OCI-LY7 (cell line): Measurements from ENCODE around the gene C12orf43. TPM values are rescaled to one million over a fixed set of nuclear protein-coding genes. Genes with fewer than 3 reads are reported as not detected.

ENCODE experiments used
- BruUV-seq: library from RNA; stranded (reverse); fragments of 400-500 nt; replicated peaks from 2 replicates; lab custom pipeline; 2021; lab: Mats Ljungman, UMichigan
- CTCF ChIA-PET: fragments of 300-600 bp; sonication (Branson Sonifier 250); formaldehyde crosslinking; loops from one replicate; lab custom pipeline; 2022; ENCODE audit warnings: antibody characterized with exemption; ENCODE audit not compliant: unreplicated experiment; lab: Charles Lee
- POLR2A ChIA-PET: fragments of 300-600 bp; sonication (Branson Sonifier 250); formaldehyde crosslinking; loops from one replicate; lab custom pipeline; 2022; ENCODE audit warnings: antibody characterized with exemption; lab: Charles Lee
- DNase-seq: peaks from one replicate; pipeline ENCODE4 v3.0.0-alpha.2; 2015; ENCODE audit warnings: low spot score
- H2AFZ ChIP-seq: fragments of 200-600 bp; sonication (generic), shearing (Covaris generic); 2 replicates; pipeline ENCODE4 v1.6.1; 2014; ENCODE audit warnings: mild to moderate bottlenecking, antibody characterized with exemption, low read length, moderate library complexity
- H3K27ac ChIP-seq: fragments of 200-600 bp; sonication (generic); 2 replicates; pipeline ENCODE4 v1.5.1; 2014; ENCODE audit warnings: mixed run types, low read depth, mild to moderate bottlenecking, moderate library complexity, low read length, inconsistent platforms; ENCODE audit not compliant: poor library complexity, severe bottlenecking
- H3K36me3 ChIP-seq: fragments of 200-600 bp; sonication (generic); 2 replicates; pipeline ENCODE4 v1.6.1; 2014; ENCODE audit warnings: mild to moderate bottlenecking, antibody characterized with exemption, low read length, moderate library complexity, mixed read lengths; ENCODE audit not compliant: insufficient read depth
- H3K4me1 ChIP-seq: fragments of 200-600 bp; sonication (generic); 2 replicates; pipeline ENCODE4 v1.5.1; 2014; ENCODE audit warnings: mild to moderate bottlenecking, low read length; ENCODE audit not compliant: insufficient read depth, poor library complexity, severe bottlenecking
- H3K4me2 ChIP-seq: fragments of 200-600 bp; sonication (generic); 2 replicates; pipeline ENCODE4 v1.6.1; 2014; ENCODE audit warnings: mild to moderate bottlenecking, low read length
- H3K4me3 ChIP-seq: fragments of 200-600 bp; sonication (generic); 2 replicates; pipeline ENCODE4 v1.5.1; 2014; ENCODE audit warnings: mild to moderate bottlenecking, low read depth, low read length; ENCODE audit not compliant: poor library complexity, severe bottlenecking
- H3K79me2 ChIP-seq: fragments of 200-600 bp; sonication (generic); 2 replicates; pipeline ENCODE4 v1.6.1; 2016; ENCODE audit warnings: low read depth, mild to moderate bottlenecking, low read length, moderate library complexity, mixed read lengths; ENCODE audit not compliant: insufficient read depth
- H3K9me2 ChIP-seq: fragments of 200-600 bp; sonication (generic); 2 replicates; pipeline ENCODE4 v1.6.1; 2016; ENCODE audit warnings: mild to moderate bottlenecking, low read length, mixed read lengths; ENCODE audit not compliant: insufficient read depth
- H3K9me3 ChIP-seq: fragments of 200-600 bp; sonication (generic); 2 replicates; pipeline ENCODE4 v1.6.1; 2014; ENCODE audit warnings: mild to moderate bottlenecking, mixed run types, low read length, mixed read lengths
- H4K20me1 ChIP-seq: fragments of 200-600 bp; sonication (generic); 2 replicates; pipeline ENCODE4 v1.6.1; 2014; ENCODE audit warnings: mild to moderate bottlenecking, antibody characterized with exemption, low read length, moderate library complexity, mixed read lengths; ENCODE audit not compliant: insufficient read depth
- EZH2phosphoT487 ChIP-seq: fragments of 200-600 bp; sonication (generic); IDR thresholded peaks from 2 replicates; pipeline ENCODE4 v1.6.1; 2018; ENCODE audit warnings: low read depth, borderline replicate concordance, mild to moderate bottlenecking, mixed run types, antibody characterized with exemption, low read length, moderate library complexity, mixed read lengths
- intact Hi-C: fragments of 100-400 bp; cut with micrococcal nuclease; formaldehyde crosslinking; loops from one replicate; pipeline ENCODE4 v1.10.0; 2022; ENCODE audit not compliant: unreplicated experiment
- total RNA-seq, 2 experiments: library from RNA; depleted of rRNA in 1 of 2; stranded (reverse); fragments of >200 nt in 1 of 2; shearing (Covaris generic) in 1 of 2; gene quantifications; 2 replicates each; pipeline ENCODE4 v1.2.3, GENCODE V29; 2014 to 2022
- TF ChIP-seq, protein P1 (sequence below): fragments of 200-600 bp; sonication (generic); conservative IDR thresholded peaks from 2 replicates; pipeline ENCODE4 v1.5.1; 2014; ENCODE audit warnings: mild to moderate bottlenecking, antibody characterized with exemption, low read length, moderate library complexity, mixed read lengths

C12orf43 gene
- total RNA-seq, 2 experiments from 2014 or later, result 21.4 to 24.7 TPM

GRCh38 chr12:120988658-120989057 lies 27.6 kb downstream of the C12orf43 start:
- no peaks in the 10 kb centered on the region for H3K79me2 ChIP-seq
- no peak overlapping the region for H3K4me3 ChIP-seq
- intact Hi-C loops, result no loop called here
- no peak for TF ChIP-seq EZH2phosphoT487
- TF ChIP-seq, protein P1, sequence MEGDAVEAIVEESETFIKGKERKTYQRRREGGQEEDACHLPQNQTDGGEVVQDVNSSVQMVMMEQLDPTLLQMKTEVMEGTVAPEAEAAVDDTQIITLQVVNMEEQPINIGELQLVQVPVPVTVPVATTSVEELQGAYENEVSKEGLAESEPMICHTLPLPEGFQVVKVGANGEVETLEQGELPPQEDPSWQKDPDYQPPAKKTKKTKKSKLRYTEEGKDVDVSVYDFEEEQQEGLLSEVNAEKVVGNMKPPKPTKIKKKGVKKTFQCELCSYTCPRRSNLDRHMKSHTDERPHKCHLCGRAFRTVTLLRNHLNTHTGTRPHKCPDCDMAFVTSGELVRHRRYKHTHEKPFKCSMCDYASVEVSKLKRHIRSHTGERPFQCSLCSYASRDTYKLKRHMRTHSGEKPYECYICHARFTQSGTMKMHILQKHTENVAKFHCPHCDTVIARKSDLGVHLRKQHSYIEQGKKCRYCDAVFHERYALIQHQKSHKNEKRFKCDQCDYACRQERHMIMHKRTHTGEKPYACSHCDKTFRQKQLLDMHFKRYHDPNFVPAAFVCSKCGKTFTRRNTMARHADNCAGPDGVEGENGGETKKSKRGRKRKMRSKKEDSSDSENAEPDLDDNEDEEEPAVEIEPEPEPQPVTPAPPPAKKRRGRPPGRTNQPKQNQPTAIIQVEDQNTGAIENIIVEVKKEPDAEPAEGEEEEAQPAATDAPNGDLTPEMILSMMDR, result no peak
- no peak overlapping the region for H3K4me2 ChIP-seq
- no peak for DNase-seq
- no peaks in the 10 kb centered on the region for H3K9me2 ChIP-seq
- no peak overlapping the region for H3K27ac ChIP-seq
- H4K20me1 ChIP-seq, result no peaks in the 10 kb centered on the region
- H3K9me3 ChIP-seq, result no peaks in the 10 kb centered on the region
- H3K4me1 ChIP-seq, result no peaks in the 10 kb centered on the region
- no TSS peak for BruUV-seq
- H3K36me3 ChIP-seq, result no peaks in the 10 kb centered on the region
- ChIA-PET POLR2A (no interaction called here), CTCF (no interaction called here)
- no peak overlapping the region for H2AFZ ChIP-seq

DNA sequence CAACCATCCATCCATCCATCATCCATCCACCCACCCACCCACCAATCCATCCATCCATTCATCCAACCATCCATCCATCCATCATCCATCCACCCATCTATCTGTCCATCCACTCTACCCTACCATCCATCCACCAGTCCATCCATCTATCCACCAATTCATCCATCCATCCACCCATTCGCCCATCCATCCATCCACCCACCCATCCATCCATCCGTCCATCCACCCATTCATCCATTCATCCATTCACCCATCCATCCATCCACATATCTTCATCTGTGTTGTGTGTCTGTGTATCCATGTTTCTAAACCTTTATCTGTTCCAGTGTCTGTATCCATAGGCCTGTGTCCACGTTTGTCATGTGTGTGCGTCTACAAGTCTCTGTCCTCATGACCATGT lies 28.1 kb downstream of the C12orf43 start:
- Histone ChIP-seq H4K20me1 (no peaks in the 10 kb centered on the region), H3K4me1 (no peaks in the 10 kb centered on the region), H3K27ac (no peak overlapping the region), H3K9me3 (no peaks in the 10 kb centered on the region), H2AFZ (no peak overlapping the region), H3K4me3 (no peak overlapping the region), H3K36me3 (no peaks in the 10 kb centered on the region), H3K9me2 (no peaks in the 10 kb centered on the region), H3K79me2 (no peaks in the 10 kb centered on the region), H3K4me2 (no peak overlapping the region)
- TF ChIP-seq EZH2phosphoT487, result no peak
- TF ChIP-seq, protein P1, result no peak
- ChIA-PET CTCF (no interaction called here), POLR2A (no interaction called here)
- DNase-seq, result no peak
- intact Hi-C loops, result no loop called here
- no TSS peak for BruUV-seq

DNA sequence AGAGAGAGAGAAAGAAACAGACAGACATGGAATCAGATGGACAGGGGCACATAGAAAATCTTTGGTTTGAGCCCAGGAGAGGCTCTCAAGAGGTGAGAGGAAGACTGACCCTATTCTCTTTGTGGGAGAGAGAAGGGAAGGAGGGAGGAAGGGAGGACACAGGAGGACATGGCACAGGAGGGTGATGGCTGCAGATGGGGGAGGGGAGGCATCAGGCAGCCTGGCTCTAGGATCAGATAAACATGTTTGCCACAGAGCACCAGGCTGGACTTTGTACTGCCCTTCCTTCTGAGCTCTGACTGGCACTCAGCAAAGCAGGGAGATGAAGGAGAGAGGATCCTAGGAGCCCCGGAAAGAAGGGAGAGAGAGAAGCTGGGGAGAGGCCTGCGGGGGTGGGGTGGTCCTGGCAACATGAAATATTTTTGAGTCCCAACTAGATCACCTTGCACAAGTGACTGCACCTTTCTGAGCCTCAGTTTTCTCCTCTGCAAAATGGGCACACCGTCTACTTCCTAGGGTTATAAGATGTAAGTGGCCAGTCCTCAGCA lies 31.9 kb downstream of the C12orf43 start:
- intact Hi-C loops, result no loop called here
- ChIA-PET POLR2A (interaction anchor here (0.7 kb wide), 1 partner anchor 308 kb away, joined by 4 read pairs; no protein-coding TSS in a partner anchor), CTCF (no interaction called here)
- Histone ChIP-seq H2AFZ (no peak overlapping the region), H4K20me1 (no peaks in the 10 kb centered on the region), H3K4me2 (no peak overlapping the region), H3K4me1 (no peaks in the 10 kb centered on the region), H3K9me2 (no peaks in the 10 kb centered on the region), H3K27ac (no peak overlapping the region), H3K36me3 (no peaks in the 10 kb centered on the region), H3K79me2 (no peaks in the 10 kb centered on the region), H3K9me3 (no peaks in the 10 kb centered on the region), H3K4me3 (no peak overlapping the region)
- TF ChIP-seq, protein P1, result no peak
- no peak for TF ChIP-seq EZH2phosphoT487
- DNase-seq, result no peak
- BruUV-seq, result no TSS peak
